ENCODE data around the gene SYT17.

The SYT17 gene

DNA sequence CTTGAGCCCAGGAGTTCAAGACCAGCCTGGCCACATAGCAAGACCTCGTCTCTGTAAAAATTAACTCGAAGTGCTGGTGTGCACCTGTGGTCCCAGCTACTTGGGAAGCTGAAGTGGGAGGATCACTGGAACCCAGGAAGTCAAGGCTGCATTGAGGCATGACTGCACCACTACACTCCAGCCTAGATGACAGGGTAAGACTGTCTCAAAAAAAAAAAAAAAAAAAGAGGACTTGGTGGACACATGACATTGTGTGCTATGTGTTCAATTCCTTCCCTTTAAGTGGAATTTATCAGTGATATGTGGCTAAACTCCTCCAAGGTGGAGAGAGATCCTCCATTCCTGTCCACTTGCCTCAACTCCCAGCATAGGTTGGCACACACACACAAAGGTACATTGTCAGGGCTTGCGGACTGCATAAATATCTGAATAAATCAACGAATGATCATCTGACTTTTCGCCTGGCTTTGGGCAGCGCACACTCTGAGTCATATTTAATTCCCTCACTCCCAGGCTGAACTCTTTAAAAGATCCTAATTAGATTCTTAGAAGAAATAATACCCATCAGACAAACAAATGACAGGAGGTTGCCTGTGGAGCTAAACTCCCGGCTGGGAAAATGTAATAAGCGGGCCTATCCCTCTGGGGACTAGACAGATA lies 25.0 kb upstream of the SYT17 start:
- TF ChIP-seq FOXM1 (IDR thresholded peaks at IDR 0.05; ENCODE audit: borderline replicate concordance, low read depth) (no peak), ZBTB7A (IDR thresholded peaks at IDR 0.05; ENCODE audit: low read depth) (no peak), YY1 (IDR thresholded peaks at IDR 0.05; ENCODE audit: low read depth) (no peak), TCF12 (IDR thresholded peaks at IDR 0.05; ENCODE audit: low read depth) (no peak), EGR1 (IDR thresholded peaks at IDR 0.05) (no peak), TEAD4 (IDR thresholded peaks at IDR 0.05) (no peak), EP300 (IDR thresholded peaks at IDR 0.05; ENCODE audit: borderline replicate concordance) (no peak), CREB1 (IDR thresholded peaks at IDR 0.05; ENCODE audit: low read depth) (no peak)
- TF ChIP-seq, protein P1, sequence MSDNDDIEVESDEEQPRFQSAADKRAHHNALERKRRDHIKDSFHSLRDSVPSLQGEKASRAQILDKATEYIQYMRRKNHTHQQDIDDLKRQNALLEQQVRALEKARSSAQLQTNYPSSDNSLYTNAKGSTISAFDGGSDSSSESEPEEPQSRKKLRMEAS (IDR thresholded peaks at IDR 0.05): no peak
- TF ChIP-seq, protein P2, sequence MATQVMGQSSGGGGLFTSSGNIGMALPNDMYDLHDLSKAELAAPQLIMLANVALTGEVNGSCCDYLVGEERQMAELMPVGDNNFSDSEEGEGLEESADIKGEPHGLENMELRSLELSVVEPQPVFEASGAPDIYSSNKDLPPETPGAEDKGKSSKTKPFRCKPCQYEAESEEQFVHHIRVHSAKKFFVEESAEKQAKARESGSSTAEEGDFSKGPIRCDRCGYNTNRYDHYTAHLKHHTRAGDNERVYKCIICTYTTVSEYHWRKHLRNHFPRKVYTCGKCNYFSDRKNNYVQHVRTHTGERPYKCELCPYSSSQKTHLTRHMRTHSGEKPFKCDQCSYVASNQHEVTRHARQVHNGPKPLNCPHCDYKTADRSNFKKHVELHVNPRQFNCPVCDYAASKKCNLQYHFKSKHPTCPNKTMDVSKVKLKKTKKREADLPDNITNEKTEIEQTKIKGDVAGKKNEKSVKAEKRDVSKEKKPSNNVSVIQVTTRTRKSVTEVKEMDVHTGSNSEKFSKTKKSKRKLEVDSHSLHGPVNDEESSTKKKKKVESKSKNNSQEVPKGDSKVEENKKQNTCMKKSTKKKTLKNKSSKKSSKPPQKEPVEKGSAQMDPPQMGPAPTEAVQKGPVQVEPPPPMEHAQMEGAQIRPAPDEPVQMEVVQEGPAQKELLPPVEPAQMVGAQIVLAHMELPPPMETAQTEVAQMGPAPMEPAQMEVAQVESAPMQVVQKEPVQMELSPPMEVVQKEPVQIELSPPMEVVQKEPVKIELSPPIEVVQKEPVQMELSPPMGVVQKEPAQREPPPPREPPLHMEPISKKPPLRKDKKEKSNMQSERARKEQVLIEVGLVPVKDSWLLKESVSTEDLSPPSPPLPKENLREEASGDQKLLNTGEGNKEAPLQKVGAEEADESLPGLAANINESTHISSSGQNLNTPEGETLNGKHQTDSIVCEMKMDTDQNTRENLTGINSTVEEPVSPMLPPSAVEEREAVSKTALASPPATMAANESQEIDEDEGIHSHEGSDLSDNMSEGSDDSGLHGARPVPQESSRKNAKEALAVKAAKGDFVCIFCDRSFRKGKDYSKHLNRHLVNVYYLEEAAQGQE (IDR thresholded peaks at IDR 0.05; ENCODE audit: low read depth): no peak

DNA sequence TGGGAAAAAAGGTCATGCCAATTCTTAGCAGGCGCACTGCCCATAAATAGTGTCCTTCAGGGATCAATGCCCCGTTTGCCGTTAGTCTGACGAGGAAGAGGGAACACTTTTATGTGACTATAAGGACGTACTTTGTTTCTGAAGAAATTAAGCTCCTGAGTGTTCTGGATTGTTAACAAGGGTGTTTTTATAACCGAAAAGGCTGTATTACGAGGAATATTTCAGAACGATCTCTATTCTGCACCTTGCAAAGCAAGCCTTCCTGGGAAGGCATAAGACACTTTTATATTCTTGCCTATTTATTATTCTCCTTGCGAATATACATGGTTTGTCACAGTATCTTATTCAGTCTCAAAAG lies 24.5 kb upstream of the SYT17 start:
- no peak for TF ChIP-seq TAF1 (IDR thresholded peaks at IDR 0.05; ENCODE audit: low read depth)
- TF ChIP-seq CREB1 (IDR thresholded peaks at IDR 0.05; ENCODE audit: low read depth): no peak
- no peak for TF ChIP-seq EP300 (IDR thresholded peaks at IDR 0.05; ENCODE audit: borderline replicate concordance)
- TF ChIP-seq EGR1 (IDR thresholded peaks at IDR 0.05): no peak
- TF ChIP-seq CEBPB (IDR thresholded peaks at IDR 0.05): no peak
- TF ChIP-seq, protein P1 (IDR thresholded peaks at IDR 0.05): no peak
- no peak for TF ChIP-seq TEAD4 (IDR thresholded peaks at IDR 0.05)
- TF ChIP-seq TCF12 (IDR thresholded peaks at IDR 0.05; ENCODE audit: low read depth): no peak
- no peak for TF ChIP-seq ZBTB7A (IDR thresholded peaks at IDR 0.05; ENCODE audit: low read depth)
- TF ChIP-seq NFIC (IDR thresholded peaks at IDR 0.05): no peak
- TF ChIP-seq, protein P2 (IDR thresholded peaks at IDR 0.05; ENCODE audit: low read depth): no peak
- TF ChIP-seq FOXM1 (IDR thresholded peaks at IDR 0.05; ENCODE audit: borderline replicate concordance, low read depth): no peak
- TF ChIP-seq YY1 (IDR thresholded peaks at IDR 0.05; ENCODE audit: low read depth): no peak
- no peak for TF ChIP-seq RAD21 (IDR thresholded peaks at IDR 0.05; ENCODE audit: low read depth)
- TF ChIP-seq, protein P3, sequence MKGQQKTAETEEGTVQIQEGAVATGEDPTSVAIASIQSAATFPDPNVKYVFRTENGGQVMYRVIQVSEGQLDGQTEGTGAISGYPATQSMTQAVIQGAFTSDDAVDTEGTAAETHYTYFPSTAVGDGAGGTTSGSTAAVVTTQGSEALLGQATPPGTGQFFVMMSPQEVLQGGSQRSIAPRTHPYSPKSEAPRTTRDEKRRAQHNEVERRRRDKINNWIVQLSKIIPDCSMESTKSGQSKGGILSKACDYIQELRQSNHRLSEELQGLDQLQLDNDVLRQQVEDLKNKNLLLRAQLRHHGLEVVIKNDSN (IDR thresholded peaks at IDR 0.05): no peak

DNA sequence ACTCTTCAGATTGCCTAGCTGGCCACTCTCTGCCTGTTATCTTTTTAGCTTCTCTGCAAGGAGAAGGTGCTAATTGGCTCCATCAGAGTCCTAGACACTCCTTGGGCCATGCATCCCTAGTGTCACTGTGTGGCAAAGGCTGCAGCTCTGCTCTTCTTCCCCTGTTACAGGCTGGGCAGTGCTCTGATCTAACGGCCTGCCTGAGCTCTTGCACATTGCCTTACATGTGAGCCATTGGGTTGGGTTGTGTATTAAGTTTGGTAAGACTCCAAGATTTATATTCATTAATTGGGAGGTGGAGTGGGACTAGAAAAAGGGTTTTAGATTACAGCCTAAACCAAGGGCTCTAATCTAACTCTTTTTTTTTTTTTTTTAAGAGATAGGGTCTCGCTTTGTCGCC lies 23.0 kb upstream of the SYT17 start:
- TF ChIP-seq, protein P3 (IDR thresholded peaks at IDR 0.05): no peak
- TF ChIP-seq YY1 (IDR thresholded peaks at IDR 0.05; ENCODE audit: low read depth) (no peak), FOXM1 (IDR thresholded peaks at IDR 0.05; ENCODE audit: borderline replicate concordance, low read depth) (no peak), TEAD4 (IDR thresholded peaks at IDR 0.05) (no peak), RAD21 (IDR thresholded peaks at IDR 0.05; ENCODE audit: low read depth) (no peak), TAF1 (IDR thresholded peaks at IDR 0.05; ENCODE audit: low read depth) (no peak), TCF12 (IDR thresholded peaks at IDR 0.05; ENCODE audit: low read depth) (no peak), NFIC (IDR thresholded peaks at IDR 0.05) (no peak)
- TF ChIP-seq, protein P2 (IDR thresholded peaks at IDR 0.05; ENCODE audit: low read depth): no peak

DNA sequence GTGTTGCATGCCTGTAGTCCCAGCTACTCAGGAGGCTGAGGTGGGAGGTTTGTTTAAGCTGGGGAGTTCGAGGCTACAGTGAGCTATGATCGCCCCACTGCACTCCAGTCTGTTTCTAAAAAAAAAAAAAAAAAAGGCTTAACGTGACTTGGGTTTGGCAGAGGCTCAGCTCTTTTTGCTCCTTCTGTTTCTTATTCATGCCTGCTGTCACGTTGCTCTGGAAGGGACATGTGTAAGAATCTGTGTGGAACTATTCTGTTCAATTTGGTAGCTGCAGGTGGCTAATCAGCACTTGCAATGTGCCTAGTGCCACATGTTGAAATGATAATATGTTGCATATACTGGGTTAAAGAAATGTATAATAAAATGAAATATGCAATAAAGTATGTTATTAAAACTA lies 20.9 kb upstream of the SYT17 start:
- TF ChIP-seq, protein P1 (IDR thresholded peaks at IDR 0.05): no peak
- no peak for TF ChIP-seq TCF12 (IDR thresholded peaks at IDR 0.05; ENCODE audit: low read depth)
- TF ChIP-seq RAD21 (IDR thresholded peaks at IDR 0.05; ENCODE audit: low read depth): no peak
